ENCODE results near the gene PRDM7.
"Not testable (repeated sequence)": the region's sequence is repeated elsewhere in the genome, so short reads cannot be mapped to it uniquely, and the experiment has no call there.

PRDM7 gene

DNA sequence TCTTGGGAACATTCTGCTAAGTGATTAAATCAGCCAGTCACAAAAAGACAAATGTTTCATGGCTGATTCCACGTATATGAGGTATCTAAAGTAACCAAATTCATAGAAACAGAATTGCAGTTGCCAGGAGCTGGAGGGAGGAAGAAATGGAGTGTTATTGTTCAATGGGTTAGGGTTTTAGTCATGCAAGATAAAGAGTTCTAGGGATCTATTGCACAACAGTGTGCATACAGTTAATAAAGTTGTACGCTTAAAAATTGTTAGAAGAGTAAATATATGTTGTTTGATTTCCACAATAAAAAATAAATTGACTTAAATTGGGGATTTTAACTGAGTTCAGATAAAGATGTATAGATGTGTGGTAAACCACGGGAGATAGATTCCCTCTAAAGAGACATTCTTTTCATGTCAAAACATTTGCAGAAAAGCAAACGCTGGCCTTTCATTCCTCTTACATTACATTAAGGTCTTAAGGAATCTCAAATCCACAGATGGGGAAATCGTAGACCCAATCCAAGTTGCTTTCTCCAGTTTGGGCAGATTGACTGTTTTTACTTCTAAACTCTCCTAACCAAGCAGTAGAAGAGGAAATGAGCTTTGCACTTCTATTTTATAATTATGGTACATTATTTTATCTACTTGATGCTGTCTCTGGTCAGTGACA is 4.6 kb downstream of the PRDM7 start:
- DNase-seq (ENCODE audit: low read depth in 2 of 3, low spot score in 2 of 3), result no peak

DNA sequence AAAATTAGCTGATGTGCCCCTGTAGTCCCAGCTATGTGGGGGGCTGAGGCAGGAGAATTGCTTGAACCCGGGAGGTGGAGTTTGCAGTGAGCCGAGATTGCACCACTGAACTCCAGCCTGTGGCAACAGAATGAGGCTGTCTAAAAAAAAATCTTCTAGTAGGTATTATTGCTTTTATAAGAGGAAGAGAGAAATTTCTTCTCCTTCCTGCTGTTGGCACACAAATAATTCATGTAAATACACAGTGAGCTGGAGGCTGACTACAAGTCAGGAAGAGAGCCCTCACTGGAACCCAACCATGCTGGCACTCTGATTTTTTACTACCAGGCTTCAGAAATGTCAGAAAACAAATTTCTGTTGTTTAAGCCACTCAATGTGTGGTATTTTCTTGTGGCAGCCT is 6.7 kb downstream of the PRDM7 start:
- no peak for DNase-seq (ENCODE audit: low read depth in 2 of 3, low spot score in 2 of 3)

DNA sequence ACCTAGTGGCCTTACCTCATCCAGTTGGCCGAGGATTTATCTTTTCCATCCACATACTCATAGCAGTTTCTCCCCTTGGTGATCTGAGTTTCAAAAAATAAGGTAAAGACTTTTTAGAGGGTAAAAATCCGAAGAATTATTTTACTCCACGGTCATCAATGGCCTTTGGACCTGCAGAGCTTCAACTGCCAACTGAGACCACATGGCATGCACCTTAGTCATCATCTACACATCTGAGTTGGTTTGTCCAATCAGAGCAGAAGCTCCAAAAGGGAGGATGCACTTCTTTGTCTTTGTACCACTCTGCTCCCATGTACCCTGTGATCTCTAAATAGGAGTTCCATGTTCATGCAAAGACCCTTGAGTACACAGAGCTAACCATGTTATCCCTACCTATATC is 15.7 kb downstream of the PRDM7 start:
- no peak for DNase-seq (ENCODE audit: low read depth in 2 of 3, low spot score in 2 of 3)

DNA sequence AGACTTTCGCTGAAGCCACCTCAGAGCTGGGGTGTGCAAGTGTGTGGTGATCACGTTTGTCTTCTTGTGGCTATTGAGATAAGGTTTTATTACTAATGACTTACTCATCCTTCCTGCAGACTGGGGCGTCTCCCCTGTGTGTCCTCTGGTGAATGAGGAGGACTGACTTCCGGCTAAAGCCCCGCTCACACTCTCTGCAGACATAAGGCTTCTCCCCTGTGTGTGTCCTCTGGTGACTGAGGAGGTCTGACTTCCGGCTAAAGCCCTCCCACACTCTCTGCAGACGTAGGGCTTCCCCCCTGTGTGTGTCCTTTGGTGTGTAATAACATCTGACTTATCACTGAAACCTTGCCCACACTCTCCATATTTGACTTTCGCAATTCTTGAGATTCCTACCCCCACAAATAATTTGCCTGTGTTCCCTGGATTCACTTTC is 19.4 kb downstream of the PRDM7 start:
- no peak for DNase-seq (ENCODE audit: low read depth in 2 of 3, low spot score in 2 of 3)

DNA sequence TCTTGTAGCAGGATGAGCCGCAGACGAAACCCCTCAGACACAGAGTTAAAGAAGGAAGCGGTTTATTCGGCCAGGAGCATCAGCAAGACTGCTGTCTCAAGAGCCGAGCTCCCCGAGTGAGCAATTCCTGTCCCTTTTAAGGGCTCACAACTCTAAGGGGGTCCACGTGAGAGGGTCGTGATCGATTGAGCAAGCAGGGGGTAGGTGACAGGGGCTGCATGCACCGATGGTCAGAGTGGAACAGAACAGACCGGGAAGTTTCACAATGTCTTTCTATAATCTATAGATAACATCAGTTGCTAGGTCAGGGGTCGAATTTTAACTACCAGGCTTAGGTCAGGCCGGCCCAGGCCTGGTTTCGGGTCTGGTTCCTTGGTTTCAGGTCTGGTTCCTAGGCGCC is 20.6 kb downstream of the PRDM7 start:
- not testable (repeated sequence) for DNase-seq (ENCODE audit: low read depth in 2 of 3, low spot score in 2 of 3)

DNA sequence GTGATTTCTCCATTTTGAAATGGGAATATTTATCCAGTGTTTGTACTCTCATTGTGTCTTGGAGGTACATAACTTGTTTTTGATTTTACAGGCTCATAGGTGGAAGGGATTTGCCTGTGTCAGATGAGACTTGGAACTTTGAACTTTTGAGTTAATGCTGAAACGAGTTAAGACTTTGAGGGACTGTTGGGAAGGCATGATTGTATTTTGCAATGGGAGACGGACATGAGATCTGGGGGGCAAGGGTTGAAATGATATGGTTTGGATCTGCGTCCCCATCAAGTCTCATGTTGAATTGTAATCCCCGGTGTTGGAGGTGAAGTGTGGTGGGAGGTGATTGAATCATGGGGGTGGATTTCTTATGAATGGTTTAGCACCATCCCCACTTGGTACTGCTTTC is 21.8 kb downstream of the PRDM7 start:
- no peak for DNase-seq (ENCODE audit: low read depth in 2 of 3, low spot score in 2 of 3)

DNA sequence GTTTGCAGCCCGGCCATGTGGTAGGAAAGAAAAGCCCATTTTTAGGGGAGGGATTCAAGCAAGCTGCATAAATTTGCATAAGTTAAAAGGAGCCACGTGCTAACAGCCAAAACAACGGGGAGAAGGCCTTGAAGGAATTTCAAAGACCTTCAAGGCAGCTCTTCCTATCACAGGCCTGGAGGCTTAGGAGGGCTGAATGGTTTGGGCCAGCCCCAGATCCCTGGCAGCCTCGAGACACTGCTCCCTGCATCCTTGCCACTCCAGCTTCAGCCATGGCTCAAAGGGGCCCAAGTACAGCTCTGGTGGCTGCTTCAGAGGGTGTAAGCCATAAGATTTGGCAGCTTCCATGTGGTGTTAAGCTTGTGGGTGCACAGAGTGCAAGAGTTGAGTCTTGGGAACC is 22.6 kb downstream of the PRDM7 start:
- no peak for DNase-seq (ENCODE audit: low read depth in 2 of 3, low spot score in 2 of 3)

DNA sequence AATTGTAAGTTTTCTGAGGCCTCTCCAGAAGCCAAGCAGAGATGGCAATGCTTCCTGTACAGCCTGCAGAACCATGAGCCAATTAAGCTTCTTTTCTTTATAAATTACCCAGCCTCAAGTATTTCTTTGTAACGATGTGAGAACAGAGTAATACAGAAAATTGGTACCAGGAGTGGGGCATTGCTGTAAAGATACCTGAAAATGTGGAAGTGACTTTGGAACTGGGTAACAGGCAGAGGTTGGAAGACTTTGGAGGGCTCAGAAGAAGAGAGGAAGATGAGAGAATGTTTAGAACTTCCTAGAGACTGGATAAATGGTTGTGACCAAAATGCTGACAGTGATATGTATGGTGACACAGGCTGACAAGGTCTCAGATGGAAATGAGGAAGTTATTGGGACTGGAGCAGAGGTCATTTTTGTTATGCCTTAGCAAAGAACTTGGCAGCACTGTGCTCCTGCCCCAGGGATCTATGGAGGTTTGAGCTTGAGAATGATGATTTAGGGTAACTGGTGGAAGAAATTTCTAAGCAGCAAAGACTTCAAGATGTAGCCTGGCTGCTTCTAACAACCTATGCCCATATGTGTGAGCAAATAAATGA is 23.1 kb downstream of the PRDM7 start:
- no peak for DNase-seq (ENCODE audit: low read depth in 2 of 3, low spot score in 2 of 3)

DNA sequence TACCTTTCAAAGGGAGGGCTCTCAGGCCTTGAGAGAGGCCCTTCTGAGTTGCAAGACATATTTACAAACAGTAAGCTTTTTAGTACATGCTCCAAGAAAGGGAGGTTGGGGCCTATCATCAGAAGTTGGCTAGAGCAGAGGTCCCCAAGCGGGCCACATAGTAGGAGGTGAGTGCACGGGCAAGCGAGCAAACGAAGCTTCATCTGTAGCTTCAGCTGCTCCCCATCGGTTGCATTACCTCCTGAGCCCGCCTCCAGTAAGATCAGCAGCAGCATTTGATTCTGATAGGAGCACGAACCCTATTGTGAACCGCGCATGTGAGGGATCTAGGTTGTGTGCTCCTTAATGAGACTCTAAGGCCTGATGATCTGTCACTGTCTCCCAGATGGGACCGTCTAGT is 26.2 kb downstream of the PRDM7 start:
- no peak for DNase-seq (ENCODE audit: low read depth in 2 of 3, low spot score in 2 of 3)

DNA sequence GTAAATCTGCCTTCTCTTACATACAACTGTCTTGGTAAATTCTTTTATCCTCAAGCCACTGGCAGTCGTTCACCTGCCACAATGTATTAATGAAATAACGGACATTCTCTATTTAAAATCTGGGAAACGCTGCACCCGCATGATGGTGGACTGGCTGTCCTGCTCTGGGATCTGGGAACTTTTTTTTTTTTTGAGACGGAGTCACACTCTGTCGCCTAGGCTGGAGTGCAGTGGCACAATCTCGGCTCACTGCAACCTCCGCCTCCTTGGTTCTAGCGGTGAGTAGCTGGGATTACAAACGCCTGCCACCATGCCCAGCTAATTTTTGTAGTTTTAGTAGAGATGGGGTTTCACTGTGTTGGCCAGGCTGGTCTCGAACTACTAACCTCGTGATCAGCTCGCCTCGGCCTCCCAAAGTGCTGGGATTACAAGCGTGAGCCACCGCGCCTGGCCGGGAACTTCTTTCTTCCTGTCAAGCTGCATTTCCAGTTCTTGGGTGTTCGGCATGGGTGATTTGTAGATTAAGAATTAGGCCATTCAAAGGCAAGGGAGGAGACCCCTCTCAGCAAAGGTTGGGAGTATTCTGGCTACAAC is 28.3 kb downstream of the PRDM7 start:
- no peak for DNase-seq (ENCODE audit: low read depth in 2 of 3, low spot score in 2 of 3)

DNA sequence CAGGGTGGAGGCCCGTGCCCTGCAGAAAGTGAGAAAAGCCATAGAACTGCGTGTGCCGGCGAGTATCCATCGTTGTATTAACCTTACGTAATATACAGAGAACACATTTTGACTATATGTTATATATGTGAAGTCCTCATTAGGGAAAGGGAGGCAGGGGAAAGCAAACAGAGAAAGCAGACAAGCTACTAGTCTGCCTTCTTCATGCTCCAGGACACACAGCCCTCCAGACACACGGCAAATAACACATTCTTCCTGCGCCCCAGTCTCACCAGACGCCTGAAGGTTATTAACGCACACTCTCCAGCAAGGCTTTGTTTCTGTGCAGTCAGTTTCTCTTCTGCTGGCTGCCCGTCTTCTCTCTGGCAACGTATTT is 28.8 kb downstream of the PRDM7 start:
- no peak for DNase-seq (ENCODE audit: low read depth in 2 of 3, low spot score in 2 of 3)

DNA sequence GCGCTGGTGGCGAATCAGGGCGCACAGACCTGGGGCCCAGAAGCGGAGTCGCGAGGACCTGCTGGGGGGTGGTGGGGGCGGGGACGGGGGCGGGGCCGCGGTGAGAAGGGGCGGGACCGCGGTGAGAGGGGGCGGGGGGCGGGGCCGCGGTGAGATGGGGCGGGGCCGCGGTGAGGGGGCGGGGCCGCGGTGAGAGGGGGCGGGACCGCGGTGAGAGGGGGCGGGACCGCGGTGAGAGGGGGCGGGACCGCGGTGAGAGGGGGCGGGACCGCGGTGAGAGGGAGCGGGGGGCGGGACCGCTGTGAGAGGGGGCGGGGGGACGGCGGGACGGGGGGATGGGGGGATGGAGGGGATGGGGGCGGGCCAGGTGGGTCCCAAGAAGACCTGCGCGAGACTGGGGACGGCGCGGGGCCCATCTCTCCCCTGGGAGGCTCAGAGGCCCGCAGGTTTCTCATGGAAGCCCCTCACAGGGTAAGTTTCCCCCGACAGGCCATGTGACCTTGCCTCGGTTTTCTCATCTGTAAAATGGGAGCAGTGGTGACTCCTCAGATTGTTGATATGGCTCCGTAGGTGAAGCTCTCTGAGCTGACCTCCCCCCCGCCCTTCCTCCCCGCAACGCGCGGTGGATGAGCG is 29.3 kb downstream of the PRDM7 start:
- no peak for DNase-seq (ENCODE audit: low read depth in 2 of 3, low spot score in 2 of 3)

DNA sequence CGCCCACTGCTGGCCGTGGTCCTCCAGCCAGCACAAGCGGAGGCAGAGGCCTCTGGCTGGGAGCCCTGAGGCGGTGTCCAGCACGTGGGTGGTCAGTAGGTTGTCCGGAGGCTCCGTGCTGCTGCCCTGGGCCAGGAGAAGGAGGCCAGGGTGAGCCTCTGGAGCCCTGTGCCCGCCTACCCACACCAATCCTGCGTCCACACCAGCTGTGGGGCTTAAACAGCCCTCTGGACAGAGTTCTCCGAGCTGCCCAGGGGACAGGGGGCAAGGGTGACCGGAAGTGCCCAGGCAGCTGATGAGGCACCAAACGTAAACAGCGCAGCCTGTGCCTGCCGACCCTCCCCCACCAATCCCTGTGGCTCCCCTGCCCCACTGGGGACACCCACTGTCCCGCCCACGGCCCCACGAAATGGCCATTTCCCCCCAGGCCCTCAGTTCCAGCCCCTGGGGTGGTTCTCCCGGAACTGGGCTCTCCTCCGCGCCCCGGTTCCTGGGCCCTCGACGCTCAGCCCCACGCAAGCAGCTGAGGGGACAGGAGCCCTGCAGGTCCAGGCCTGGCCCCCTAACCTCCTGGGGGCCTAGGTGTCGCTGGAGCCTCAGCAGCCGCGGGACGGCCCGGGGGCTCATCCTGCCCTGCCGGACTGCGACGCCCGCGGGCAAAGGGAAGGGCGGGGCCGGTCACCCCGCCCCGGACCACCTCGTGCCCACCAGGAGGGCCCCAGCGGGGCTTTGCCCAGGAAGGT is 30.0 kb downstream of the PRDM7 start:
- DNase-seq (ENCODE audit: low read depth in 2 of 3, low spot score in 2 of 3), result no peak

DNA sequence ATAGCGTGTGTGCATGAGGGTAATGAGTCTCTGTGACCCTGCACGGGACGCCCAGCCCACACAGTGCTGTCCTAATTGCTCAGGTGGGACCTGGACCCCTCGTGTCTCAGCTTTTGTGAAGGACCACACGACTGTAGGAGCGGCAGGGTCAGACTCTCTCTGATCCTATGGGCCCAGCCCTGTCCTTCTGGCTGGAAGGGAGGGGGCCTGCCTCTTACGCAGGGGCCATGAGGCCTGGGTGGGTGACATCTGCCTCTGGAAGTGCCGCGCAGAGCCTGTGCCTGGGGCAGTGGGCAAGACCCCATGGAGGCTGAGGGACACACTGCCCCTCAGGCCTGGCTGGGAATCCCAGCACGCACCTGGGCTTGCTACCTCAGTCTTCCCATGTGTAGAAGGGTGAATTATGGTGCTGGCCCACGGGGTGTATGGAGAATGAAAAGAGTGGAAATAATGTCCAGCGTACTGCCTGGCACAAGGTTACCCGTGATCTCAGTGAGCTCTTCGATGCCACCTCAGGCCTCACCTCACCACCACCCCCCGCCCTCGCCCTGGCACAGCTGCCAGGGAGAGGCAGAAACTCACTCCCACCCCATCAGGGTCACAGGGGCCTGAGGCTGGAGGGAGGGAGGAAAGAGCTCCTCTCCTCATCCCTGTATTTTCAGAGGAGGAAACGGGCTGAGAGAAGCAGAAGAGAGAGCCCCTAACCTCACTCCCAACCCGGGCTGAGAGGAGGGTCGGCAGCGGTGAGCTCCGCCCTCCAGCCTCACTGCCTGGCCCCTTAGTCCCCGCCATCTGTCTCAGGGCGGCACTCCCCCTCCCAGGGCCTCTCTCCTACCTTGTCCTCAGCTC is 30.8 kb downstream of the PRDM7 start:
- DNase-seq (ENCODE audit: low read depth in 2 of 3, low spot score in 2 of 3), result no peak

DNA sequence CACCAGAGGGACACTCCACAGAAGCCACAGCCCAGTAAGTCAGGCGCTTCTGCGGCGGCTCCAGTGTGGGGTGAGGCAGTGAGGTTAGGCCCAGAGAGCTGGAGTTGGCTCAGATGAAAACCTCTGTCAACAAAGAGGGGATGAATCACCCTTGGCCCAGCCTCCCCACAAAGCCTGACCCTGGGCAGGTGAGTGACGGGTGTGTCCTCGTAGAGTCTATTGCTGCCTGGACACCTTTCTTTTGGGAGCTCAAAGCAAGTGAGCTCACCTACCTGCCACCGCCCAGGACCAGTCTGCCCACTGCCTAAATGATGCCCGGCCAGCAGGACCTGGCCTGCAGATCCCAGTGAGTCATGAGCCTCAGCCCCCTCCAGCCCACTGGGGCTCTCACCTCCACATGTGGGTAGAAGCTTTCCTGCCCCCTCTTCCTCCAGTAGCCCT is 33.0 kb downstream of the PRDM7 start:
- no peak for DNase-seq (ENCODE audit: low read depth in 2 of 3, low spot score in 2 of 3)

DNA sequence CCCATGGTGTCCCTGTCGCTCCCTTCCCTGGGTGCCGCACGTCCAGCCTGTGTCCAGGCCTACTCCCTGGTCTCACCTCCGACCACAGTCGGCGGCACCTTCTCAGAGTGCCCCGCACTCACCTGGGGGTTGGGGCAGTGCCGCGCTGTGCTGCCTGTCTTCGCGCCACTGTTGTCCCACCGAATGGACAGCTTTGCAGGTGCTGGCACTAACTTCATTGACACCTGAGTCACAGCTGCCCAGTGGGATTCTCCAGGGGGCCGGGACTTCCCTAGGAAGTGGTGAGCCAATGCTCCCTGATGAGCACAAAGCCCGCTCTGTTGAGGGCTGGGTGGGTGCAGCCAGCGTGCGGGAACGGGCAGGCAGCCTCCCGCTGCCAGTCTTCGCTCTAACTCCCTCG is 33.6 kb downstream of the PRDM7 start:
- no peak for DNase-seq (ENCODE audit: low read depth in 2 of 3, low spot score in 2 of 3)

DNA sequence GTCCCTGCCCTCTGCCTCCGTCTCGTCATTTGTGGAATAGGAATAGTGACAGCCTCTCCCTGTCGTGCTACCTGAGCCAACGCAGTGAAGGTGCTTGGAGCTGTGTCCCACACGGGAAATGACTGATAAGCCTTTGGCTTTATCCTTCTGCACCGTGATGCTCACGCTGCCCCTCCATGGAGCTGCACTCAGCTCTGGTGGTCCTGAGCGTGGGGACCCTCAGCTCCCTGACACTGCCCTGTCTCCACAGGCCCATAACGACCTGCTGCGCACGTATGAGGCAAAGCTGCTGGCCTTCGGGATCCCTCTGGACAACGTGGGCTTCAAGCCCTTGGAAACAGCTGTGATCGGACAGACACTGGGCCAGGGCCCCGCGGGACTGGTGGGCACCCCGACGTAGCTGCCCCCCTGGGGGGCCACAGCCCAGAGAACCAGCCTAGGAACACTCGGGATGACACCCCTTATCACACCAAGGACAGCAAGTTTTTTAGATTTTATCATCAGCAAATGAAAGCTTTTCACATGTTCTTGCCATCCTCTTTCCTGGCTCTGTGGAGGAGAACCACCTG is 34.1 kb downstream of the PRDM7 start:
- DNase-seq (ENCODE audit: low read depth in 2 of 3, low spot score in 2 of 3), result no peak

DNA sequence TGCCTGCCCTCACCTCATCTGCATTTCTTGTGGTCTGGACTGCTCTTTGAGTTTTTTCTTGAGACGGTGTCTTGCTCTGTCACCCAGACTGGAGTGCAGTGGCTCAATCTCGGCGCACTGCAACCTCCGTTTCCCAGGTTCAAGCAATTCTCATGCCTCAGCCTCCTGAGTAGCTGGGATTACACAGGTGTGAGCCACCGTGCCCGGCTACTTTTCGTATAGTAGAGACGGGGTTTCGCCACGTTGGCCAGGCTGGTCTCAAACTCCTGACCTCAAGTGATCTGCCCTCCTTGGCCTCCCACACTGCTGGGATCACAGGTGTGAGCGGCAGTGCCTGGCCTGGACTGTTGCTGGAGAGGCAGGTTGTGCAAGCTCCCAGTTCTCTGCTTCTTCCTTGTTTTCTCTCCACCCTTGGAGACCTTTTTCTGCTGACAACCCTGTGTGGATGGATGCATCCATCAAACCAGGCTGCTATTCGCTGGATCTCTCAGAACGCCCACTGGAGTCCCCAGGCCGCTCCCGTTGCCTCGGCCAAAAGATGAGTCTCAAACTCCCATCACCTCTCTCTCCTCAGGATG is 35.1 kb downstream of the PRDM7 start:
- no peak for DNase-seq (ENCODE audit: low read depth in 2 of 3, low spot score in 2 of 3)

DNA sequence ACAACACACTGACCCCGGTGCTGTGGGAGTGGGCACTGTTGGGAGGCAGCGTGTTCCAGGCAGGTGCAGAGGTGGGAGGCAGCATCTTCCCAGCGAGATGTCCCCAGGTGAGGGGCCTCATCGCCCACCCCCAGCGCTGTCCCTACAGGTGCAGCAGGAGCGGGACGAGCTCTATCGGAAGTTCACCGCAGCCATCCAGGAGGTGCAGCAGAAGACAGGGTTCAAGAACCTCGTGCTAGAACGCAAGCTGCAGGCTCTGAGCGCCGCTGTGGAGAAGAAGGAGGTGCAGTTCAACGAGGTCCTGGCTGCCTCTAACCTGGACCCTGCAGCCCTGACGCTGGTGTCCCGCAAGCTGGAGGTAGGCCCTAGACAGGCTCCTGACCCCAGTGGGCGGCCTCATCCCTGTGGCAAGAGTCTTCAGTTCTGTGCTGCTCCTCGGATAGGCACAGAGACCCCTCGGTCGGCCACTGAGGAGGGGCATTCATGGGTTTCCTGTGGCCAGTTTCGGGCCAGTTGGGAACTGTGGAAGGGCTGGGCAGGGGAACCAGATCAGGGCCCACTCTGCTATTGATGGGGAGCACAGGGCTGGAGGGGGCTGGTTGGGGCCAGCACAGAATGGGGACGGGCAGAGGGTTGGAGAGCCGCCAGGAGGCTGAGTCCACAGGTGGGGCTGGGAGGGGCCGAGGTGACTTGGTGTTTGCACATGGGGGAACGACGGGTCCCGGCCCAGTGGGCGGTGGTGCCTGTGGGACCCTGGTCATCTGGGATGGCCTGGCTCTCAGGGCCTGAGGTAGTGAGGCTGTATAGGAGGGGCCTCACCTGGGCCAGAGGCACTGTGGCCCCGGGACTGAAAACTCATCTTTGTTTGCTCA is 36.7 kb downstream of the PRDM7 start:
- no peak for DNase-seq (ENCODE audit: low read depth in 2 of 3, low spot score in 2 of 3)

All from activated CD8-positive, alpha-beta memory T cell treated with anti-CD3 and anti-CD28 coated beads for 48 hours (primary cell).